ACC112 (cell line): ENCODE data around the gene UBE2E2.

ENCODE experiments used
- H2AFZ ChIP-seq: fragments of 200-600 bp; sonication (generic); one replicate; pipeline ENCODE4 v1.6.0; 2017; ENCODE audit warnings: antibody characterized with exemption, low read length; ENCODE audit not compliant: unreplicated experiment
- H3K27ac ChIP-seq: fragments of 200-600 bp; sonication (generic); 2 replicates; pipeline ENCODE4 v1.5.1; 2014; ENCODE audit warnings: low read depth, mild to moderate bottlenecking, antibody characterized with exemption, low read length, moderate library complexity
- H3K27me3 ChIP-seq: fragments of 200-600 bp; sonication (generic); 2 replicates; pipeline ENCODE4 v1.6.1; 2014; ENCODE audit warnings: mild to moderate bottlenecking, antibody characterized with exemption, low read length, moderate library complexity, mixed read lengths; ENCODE audit not compliant: insufficient read depth
- H3K36me3 ChIP-seq: fragments of 200-600 bp; sonication (generic); 2 replicates; pipeline ENCODE4 v1.6.1; 2016; ENCODE audit warnings: mild to moderate bottlenecking, antibody characterized with exemption, low read length, moderate library complexity, mixed read lengths; ENCODE audit not compliant: insufficient read depth
- H3K4me1 ChIP-seq: fragments of 200-600 bp; sonication (generic); one replicate; pipeline ENCODE4 v1.6.1; 2016; ENCODE audit warnings: low read length, mixed read lengths; ENCODE audit not compliant: insufficient read depth, unreplicated experiment, control insufficient read depth
- H3K4me3 ChIP-seq: fragments of 200-600 bp; sonication (generic); 2 replicates; pipeline ENCODE4 v1.5.1; 2014; ENCODE audit warnings: mild to moderate bottlenecking, low read depth, low read length
- H3K79me2 ChIP-seq: fragments of 200-600 bp; sonication (generic); one replicate; pipeline ENCODE4 v1.6.0; 2016; ENCODE audit warnings: low read length; ENCODE audit not compliant: control insufficient read depth, unreplicated experiment, insufficient read depth

UBE2E2 gene

GRCh38 chr3:23303601-23304217, 100.6 kb downstream of the UBE2E2 start:
- Histone ChIP-seq H2AFZ (no peak overlapping the region), H3K4me1 (no peaks in the 10 kb centered on the region), H3K79me2 (peaks cover 36% of the 10 kb centered on the region), H3K27me3 (no peaks in the 10 kb centered on the region), H3K36me3 (no peaks in the 10 kb centered on the region), H3K27ac (no peak overlapping the region), H3K4me3 (no peak overlapping the region)

DNA sequence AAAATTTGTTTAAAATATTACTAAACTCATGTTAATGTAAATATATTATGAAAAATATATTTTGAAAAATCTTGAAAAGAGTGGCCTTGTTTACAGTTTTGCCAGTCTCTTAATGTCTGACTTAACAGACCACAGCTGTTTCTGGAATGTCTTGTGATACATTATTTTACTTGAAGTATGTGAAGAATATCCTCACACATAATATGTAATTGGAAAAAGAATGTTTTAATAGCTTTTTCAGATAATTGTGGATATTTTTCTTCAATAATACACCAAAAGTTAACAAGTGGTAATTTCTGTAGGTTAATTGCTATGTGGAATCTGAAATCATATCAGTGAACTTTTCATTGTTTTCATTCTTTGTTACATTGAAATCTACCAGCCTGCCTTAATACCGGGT, 101.3 kb downstream of the UBE2E2 start:
- Histone ChIP-seq H2AFZ (no peak overlapping the region), H3K27me3 (no peaks in the 10 kb centered on the region), H3K27ac (no peak overlapping the region), H3K4me3 (no peak overlapping the region), H3K4me1 (no peaks in the 10 kb centered on the region), H3K79me2 (peaks cover 36% of the 10 kb centered on the region), H3K36me3 (no peaks in the 10 kb centered on the region)

- H3K4me1 ChIP-seq = peaks cover 3% of the 10 kb centered on the region
- no peak overlapping the region for H3K27ac ChIP-seq
- H3K79me2 ChIP-seq = peaks cover 23% of the 10 kb centered on the region
- H3K27me3 ChIP-seq = no peaks in the 10 kb centered on the region
- no peak overlapping the region for H3K4me3 ChIP-seq
- H3K36me3 ChIP-seq = no peaks in the 10 kb centered on the region
- H2AFZ ChIP-seq = no peak overlapping the region
These were observed 106.0 kb downstream of the UBE2E2 start for GRCh38 chr3:23308986-23309625.

GRCh38 chr3:23312866-23313265, 109.7 kb downstream of the UBE2E2 start:
- Histone ChIP-seq H3K27me3 (no peaks in the 10 kb centered on the region), H3K79me2 (peaks cover 32% of the 10 kb centered on the region), H3K27ac (no peak overlapping the region), H3K4me3 (no peak overlapping the region), H2AFZ (no peak overlapping the region), H3K4me1 (peaks cover 8% of the 10 kb centered on the region), H3K36me3 (no peaks in the 10 kb centered on the region)

DNA sequence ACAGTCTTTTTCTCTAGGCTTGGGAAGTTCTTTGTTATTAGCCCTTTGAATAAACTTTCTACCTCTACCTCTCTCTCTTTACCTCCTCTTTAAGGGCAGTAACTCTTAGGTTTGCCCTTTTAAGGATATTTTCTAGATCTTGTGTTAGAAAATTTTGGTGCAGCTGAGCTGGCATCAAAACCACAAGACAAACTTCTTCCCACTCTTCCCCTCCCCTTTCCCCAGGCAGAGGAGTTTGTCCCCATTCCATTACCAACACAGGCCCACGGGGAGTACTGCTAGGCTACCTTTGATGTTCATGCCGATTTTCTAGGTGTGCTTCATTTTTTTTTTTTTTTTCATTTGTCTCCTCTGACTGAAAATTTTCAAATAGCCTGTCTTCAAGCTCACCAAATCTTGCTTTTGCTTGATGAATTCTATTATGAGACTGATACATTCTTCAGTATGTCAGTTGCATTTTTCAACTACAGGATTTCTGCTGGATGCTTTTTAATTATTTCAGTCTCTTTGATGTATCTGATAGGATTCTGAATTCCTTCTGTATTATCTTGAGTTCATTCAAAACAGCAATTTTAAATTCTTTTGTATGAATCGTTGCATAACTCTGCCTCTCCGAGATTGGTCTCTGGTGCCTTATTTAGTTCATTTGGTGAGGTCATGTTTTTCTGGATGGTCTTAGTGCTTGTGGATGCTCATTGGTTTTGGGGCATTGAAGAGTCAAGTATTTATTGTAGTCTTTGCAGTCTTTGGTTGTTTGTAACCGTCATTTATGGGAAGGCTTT, 112.0 kb downstream of the UBE2E2 start:
- Histone ChIP-seq H3K4me1 (peaks cover 8% of the 10 kb centered on the region), H3K36me3 (no peaks in the 10 kb centered on the region), H3K27me3 (no peaks in the 10 kb centered on the region), H3K4me3 (no peak overlapping the region), H3K27ac (no peak overlapping the region), H3K79me2 (peaks cover 30% of the 10 kb centered on the region), H2AFZ (no peak overlapping the region)

DNA sequence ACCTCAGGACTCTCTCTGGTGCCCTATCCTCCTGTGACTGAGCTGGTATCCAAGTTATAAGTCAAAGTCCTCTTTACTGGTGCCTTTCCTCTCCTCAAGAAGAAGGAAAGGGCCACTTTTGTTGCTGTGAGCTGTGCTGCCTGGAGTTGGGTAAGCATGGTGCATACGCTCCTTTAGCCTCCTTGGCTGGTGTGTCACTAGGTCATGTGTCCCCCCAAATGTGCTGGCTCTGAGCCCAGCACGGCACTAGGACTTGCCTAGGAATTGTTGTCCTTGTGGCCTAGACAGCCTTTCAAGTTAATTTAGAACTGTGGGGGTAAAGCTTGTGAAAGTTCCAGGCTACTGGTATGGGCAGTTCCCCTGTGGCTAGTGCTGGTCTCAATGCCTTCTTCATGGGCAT, 113.8 kb downstream of the UBE2E2 start:
- H3K79me2 ChIP-seq = peaks cover 36% of the 10 kb centered on the region
- no peak overlapping the region for H3K4me3 ChIP-seq
- no peak overlapping the region for H2AFZ ChIP-seq
- no peak overlapping the region for H3K27ac ChIP-seq
- H3K27me3 ChIP-seq = no peaks in the 10 kb centered on the region
- peaks cover 8% of the 10 kb centered on the region for H3K4me1 ChIP-seq
- H3K36me3 ChIP-seq = no peaks in the 10 kb centered on the region

DNA sequence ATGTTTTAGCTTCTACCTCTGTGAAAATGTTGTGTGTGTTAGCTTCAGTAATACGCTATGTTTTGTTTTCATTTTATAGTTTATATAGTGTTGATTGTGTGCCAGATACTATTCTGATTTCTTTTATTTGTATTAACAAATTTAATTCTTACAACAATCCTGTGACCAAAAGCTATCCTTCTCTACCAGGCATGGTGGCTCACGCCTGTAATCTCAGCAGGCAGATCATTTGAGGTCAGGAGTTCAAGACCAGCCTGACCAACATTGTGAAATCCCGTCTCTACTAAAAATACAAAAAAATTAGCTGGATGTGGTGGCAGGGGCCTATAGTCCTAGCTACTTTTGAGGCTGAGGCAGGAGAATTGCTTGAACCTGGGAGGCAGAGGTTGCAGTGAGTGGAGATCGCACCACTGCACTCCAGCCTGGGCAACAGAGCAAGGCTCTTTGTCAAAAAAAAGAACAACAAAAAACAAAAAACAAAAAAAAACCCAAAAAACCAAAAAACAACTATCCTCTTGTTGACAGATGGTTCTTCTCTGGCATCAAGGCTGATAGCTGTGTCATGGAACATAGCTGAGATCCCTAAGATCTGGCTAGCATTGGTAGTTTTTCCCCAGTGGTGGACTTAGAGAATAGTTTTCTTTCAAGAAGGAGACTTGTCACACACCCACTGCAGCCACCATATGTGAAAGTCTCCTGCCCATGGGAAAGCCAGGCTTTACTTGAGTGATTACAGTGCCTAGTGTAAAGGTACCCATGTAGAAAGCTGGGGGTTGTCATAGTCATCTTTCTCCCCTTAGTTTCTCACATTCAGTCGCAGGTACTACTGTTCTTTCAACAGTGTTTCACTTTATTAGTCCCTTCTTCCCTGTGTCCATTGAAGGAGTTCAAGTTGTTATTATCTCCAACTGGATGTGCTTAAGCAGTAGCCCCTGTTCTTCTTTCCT, 116.5 kb downstream of the UBE2E2 start:
- Histone ChIP-seq H3K79me2 (peaks cover 44% of the 10 kb centered on the region), H3K4me3 (no peak overlapping the region), H3K27ac (no peak overlapping the region), H3K27me3 (no peaks in the 10 kb centered on the region), H2AFZ (no peak overlapping the region), H3K36me3 (no peaks in the 10 kb centered on the region), H3K4me1 (peaks cover 11% of the 10 kb centered on the region)

GRCh38 chr3:23320586-23321570, 117.8 kb downstream of the UBE2E2 start:
- H3K36me3 ChIP-seq = no peaks in the 10 kb centered on the region
- no peak overlapping the region for H3K4me3 ChIP-seq
- H3K27ac ChIP-seq = no peak overlapping the region
- H3K79me2 ChIP-seq = peaks cover 36% of the 10 kb centered on the region
- no peak overlapping the region for H2AFZ ChIP-seq
- no peaks in the 10 kb centered on the region for H3K27me3 ChIP-seq
- peaks cover 13% of the 10 kb centered on the region for H3K4me1 ChIP-seq

DNA sequence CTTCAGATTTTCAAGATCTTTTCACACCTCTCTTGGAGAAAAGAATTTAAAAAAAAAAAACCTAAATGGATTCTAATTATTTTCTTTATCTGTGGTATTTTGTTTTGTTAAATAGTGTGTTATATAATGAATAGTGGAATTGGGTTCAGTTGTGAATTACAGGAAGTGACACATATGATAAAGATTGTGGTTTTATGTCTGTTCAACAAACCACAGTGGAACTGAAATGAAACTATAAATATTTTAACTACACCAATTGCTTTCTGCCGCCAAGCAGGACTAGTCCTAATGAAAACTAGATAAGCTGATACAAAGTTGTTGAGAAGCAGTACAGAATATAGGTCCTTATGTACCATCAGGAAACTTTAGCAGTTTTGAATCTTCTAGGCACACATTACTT, 121.6 kb downstream of the UBE2E2 start:
- no peak overlapping the region for H2AFZ ChIP-seq
- H3K4me3 ChIP-seq = peak overlapping the region; percentile 46
- H3K36me3 ChIP-seq = no peaks in the 10 kb centered on the region
- peaks cover 13% of the 10 kb centered on the region for H3K4me1 ChIP-seq
- no peaks in the 10 kb centered on the region for H3K27me3 ChIP-seq
- peak overlapping the region; percentile 56 for H3K27ac ChIP-seq
- peaks cover 46% of the 10 kb centered on the region for H3K79me2 ChIP-seq
